Measurements from ENCODE around the gene LAMA2.

LAMA2 gene

DNA sequence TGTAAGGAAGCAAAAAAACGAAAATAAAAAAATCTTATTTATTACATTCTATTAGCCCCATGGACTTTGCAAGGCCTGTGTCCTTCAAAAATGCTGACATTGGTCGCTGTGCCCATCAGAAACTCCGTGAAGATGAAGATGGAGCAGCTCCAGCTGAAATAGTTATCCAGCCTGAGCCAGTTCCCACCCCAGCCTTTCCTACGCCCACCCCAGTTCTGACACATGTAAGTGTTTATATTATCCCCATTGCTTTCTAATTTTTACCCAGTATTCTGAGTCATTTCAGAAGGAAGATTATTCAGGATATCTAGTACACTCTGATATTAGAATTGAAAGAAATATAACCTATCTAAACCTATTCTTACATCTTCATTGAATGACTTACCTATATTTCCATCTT, 609.3 kb downstream of the LAMA2 start:
- no peak for DNase-seq (ENCODE audit: low spot score)

DNA sequence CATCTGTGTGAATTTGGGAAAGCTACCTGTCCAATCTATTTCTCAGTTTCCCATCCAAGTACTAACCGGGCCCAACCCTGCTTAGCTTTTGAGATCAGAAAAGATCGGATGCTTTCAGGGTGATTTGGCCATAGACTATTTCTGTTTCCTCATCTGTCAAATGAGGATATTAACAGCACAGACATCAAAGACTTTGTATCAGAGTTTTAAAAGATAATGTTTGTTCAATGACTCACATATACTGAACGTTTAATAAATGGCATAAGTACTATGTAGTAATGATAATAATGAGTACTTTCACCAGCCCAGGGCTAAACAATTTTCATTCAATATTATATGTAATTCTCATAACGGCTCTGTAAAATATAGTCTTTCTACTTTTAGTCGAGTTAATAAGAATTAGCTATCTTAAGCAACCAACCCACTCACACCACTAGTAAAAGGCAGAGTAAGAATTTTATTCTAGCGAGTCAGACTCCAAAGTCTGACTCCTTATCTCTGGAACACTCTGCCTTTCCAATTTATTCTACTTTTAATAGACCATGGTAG, 610.5 kb downstream of the LAMA2 start:
- peak; percentile 49 for DNase-seq (ENCODE audit: low spot score)

DNA sequence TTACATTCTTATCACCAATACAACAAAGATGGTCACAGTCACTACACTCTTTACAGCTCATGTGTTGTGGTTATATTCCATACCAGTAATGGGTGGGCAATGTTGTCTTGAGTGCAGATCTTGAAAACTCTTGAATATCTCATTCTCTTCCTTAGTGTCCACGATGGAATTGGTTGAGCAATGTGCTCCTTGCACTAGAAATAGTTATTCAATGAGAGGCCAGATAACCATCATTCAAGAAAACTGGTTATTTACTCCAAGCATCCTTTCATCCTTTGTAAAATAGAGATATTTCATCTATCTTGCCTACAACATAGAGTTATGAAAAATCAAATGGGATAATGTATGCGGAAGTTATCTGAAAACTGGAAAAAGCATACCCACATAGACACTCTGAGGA, 611.2 kb downstream of the LAMA2 start:
- DNase-seq (ENCODE audit: low spot score), result no peak

DNA sequence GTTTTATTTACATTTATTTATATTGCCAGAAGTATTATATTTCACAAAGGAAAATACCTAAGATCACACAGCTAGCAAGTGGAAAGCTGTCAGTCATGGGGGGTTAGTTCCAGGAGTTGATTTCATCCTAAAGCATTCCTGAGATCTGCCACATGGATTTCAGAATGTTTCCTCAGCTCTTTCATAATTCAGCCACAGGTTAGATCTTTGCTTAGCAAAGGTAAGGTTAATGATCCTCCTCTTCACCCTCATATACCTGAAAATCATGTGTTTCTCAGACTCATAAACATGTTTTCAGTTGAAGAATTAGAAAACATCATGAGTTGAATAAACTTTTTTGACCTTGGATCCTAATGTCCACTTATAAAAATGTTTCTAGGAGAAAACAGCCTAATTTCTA, 611.6 kb downstream of the LAMA2 start:
- DNase-seq (ENCODE audit: low spot score), result no peak

DNA sequence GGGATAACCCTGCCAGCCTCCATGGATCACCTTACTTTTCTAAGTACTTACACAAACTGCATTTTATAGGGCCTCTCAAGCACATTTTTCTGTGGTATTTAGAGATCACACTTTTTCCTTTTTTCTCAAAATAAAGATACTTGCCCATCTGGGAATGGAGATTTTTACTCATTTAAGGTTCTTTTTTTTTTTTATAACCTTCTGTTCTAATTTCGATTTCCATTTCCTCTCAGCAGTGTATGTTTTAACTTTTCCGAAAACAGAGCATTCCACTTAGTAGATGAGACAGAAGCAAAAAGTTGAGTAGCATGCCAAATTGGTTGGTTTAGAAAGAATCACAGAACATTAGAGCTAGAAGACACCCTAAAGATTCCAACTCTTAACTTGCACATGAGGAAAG, 612.7 kb downstream of the LAMA2 start:
- DNase-seq (ENCODE audit: low spot score), result no peak

DNA sequence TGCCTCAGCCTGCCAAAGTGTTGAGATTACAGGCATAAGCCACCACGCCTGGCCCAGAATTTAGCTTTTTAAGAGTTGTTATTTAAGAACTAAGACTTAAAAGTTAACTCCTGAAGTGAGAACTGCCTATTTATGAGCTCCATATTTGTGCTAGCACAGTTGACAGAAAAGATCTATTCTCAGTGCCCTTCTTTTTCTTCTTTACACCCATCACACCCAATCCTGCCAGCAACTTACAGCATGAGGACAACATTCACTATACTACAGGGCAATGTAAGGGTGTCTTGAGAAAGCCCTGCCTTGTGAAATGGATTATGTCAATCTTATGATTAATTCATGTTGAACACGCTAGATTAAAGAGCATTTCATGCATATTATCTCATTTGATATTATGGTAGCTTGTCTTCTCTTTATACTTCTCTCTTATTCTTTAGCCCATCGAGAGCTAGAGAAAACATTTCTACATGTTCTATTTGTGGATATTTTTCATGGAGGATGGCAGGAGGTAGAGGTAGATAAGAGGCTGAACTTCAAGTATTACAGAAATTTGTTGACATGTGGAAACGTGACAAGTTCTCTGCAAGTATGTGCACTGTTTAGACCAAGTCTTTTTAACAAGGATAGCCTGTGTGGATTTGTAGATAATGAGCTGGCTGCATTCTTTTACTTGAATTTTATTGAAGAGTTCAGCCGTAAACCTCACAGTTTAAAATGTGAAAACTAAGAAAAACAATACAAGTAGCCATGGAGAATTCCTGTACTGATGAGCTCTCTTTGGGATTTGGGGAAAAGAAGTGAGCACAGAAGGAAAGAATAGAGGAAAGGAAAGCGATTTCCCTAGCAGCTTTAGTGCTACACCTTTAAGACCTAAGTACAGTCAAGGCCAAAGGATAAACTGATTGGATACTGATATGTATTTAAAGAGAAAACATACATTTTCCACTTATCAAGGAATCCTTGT, 614.8 kb downstream of the LAMA2 start:
- no peak for DNase-seq (ENCODE audit: low spot score)

DNA sequence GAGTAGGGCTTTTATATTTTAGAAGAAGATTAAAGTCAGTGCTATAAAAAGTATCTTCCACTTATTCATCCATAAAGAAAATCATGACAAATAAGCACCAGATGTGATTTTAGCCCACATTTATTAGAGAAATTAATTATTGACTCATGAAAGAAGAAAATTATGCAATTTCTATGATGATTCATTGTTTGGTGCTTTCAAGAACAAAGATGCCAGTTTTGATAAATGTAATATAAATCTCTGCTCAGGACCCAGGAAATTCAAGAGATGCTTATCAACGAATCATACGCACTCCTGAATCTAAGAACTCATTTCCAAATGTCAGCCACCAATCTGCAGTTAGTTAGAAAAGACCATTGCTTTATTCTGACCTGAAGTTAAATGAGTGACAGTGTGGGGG, 615.6 kb downstream of the LAMA2 start:
- DNase-seq (ENCODE audit: low spot score), result no peak

DNA sequence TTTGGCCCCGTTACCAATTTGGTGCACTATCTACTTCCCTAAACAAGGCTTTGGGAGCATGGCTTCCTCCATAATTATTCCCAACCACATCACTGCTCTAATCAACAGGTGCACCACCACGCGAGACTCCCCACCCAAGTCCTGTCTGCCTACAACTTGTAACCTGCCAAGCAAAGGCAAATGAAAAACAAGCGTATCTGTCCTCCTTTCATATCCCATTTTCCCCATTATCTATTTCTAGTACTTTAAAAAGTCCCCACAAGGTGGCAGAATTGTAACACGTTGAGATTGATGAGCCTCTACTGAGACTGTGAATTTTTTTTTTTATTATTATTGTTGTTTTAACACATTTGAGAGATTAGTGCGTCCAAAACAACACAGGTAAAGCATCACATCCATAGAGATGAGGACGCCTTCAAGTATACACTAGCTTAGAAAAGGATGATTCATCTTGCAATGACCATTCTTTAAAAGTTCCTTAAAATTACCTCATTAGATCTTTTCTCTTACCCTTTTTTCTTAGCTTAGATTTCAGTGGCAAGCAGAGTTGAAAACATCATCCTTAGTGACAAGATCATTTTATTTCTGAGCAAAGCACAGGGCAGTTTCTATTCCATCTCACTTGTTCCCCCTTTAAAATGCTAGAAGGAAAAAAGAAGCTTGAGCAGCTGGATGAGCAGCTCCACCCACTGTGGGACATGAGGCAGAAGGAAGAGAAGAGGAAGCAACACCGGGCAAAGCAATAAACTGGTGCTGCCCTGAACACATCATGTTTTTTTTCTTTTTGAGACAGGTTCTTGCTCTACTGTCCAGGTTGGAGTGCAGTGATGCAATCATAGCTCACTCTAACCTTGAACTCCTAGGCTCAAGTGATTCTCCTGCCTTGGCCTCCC, 616.3 kb downstream of the LAMA2 start:
- DNase-seq (ENCODE audit: low spot score), result peak; percentile 66

DNA sequence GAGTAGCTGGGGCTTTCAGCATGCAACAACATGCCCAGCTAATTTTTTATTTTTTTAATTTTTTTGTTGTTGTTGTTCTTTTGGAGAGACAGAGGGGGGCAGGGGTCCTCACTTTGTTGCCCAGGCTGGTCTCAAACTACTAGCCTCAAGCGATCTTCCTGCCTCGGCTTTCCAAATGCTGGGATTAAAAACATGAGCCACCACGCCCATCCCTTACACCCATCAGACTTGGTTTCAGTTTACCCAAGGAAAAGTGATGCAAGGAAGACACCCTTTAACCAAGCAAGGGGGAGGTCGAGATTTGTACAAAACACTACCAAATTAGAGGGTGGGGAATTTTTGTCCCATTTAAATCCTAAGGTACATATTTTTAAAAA, 616.9 kb downstream of the LAMA2 start:
- no peak for DNase-seq (ENCODE audit: low spot score)

DNA sequence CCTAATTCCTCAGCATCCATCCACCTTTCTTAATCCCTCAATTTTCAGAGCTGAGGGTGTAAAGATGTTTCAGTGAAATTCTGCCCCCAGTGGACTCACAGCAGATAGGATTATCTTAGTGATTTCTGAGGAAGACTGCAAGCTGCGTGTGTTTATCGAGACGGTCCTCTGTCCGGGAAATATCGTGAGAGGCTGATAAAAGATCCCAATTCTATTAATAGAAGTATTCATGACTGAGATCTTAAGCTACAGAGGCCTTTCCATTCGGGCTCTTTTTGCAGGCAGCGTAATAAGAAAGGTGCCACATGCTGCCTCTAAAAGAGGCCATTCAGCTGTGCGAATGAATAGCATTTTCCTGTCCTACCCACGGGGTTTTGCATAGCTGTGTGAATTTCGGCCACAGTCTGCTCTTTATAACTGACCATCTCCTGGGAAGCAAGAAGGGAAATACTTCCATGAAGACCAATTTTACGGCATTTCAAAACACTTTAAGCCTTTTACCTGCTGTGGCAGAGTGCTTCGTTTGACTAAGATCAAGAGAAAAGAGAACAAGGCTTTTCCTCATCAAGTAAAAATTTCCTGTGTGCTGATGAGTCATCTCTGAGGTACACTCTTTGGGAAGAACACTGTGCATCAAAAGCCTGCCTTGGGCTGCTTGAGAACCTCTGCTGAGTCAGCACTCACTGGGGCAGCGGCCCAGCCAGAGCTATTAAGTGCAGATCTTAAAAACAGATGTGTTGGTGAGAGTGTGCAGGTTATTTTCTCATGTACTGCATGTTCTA, 618.2 kb downstream of the LAMA2 start:
- DNase-seq (ENCODE audit: low spot score), result peak; percentile 93

DNA sequence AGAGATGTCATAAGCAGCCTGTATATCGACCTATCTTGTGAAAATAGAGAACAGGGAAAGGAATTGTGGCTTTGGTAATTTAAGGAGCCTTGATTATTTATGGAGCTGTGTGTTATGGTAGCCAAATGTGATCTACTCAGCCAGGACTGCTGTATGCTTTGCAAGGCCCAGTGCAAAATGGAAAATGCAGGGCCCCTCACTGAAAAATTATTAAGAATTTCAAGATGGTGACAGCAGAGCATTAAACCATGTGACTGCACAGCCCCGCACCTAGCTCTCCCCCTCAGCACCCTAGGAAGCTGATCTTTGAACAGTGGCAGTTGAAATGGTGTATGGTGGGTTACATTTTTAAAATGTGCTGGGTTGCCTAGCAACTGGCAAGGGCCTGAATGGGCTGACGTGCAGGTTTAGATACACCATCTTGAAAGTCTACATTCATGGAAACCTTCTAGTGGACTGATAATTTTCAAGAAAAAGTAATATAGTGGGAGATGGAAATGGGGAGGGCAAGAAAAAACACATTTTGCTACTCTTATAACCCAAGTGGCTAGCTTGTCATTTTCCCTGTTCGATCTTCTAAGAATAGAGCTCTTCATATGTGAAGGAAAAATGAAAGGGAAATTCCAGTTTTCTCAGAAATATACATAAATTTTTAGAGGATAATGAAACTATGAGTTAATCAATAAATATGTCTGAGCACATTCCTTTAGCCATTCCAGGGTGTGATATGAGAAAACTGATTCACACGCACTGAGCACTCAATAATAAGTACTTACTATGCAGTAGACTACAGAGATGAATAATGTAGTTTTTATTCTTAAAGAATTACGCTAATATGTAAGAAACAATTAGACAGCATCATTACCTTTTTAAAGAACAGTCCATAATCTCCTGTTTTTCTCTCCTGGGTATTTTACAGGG, 619.1 kb downstream of the LAMA2 start:
- DNase-seq (ENCODE audit: low spot score), result no peak

DNA sequence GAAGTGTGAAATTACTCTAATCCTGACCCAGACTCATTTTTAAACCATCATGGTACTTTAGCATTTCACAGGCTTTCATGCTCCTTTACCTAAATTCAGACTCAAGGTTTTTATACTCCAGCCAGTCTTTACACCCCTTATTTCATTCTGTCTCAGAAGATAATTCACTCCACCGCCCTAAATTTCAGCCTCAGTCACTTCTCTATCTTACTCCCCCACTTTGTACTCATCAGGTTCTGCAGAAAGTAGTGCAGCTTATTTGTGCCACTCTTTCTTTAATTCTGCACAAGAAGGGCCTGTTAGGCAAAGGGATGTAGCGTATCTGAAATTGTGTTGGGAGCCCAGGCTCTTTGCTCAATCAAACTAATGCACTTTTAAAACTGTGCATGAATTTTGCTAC, 621.5 kb downstream of the LAMA2 start:
- DNase-seq (ENCODE audit: low spot score), result no peak

DNA sequence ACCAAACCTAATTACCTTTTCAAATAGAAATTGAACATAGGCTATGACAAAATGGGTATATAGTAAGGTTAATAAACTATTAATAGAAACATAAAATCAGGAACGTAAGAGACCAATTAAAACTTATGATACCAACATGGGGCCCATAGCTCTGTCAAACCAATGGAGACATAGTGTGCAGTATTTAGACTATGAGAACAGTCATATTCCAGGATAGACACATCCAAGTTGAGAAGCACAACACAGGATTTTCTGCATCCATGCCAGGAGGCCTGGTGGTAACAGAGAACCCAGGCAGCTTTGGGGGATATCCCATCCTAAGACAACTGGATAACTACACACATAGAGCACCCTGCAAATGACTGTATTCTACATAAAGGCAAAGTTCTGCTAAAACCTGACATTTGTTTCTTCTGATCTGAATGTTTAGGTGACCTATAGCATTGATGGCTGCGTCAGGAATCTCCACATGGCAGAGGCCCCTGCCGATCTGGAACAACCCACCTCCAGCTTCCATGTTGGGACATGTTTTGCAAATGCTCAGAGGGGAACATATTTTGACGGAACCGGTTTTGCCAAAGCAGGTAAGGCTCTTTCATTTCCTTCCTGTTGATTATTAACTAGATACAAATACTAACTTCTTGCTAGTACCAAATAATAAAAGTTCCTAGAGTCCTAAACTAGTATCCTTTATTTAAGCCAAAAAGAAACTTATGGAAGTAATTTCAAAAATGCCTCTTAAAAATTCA, 624.3 kb downstream of the LAMA2 start:
- DNase-seq (ENCODE audit: low spot score), result no peak

DNA sequence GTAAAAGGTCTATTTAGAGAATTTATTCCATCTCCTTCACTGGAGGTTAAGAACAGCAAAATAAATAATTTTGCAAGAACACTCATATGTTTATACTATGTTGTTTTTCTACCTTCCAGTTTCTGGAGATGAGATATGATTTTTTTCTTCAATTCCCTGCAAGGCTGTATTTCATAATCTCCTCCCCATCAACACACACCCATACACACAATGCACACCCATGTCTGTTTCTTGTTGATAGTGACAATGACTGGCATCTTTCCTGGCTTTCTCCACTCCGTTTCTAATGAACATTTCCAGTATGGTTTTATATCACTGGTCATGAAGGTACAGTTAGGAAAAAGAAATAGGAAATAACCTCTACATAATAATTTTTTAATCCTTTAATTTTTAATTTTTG, 624.9 kb downstream of the LAMA2 start:
- DNase-seq (ENCODE audit: low spot score), result no peak

DNA sequence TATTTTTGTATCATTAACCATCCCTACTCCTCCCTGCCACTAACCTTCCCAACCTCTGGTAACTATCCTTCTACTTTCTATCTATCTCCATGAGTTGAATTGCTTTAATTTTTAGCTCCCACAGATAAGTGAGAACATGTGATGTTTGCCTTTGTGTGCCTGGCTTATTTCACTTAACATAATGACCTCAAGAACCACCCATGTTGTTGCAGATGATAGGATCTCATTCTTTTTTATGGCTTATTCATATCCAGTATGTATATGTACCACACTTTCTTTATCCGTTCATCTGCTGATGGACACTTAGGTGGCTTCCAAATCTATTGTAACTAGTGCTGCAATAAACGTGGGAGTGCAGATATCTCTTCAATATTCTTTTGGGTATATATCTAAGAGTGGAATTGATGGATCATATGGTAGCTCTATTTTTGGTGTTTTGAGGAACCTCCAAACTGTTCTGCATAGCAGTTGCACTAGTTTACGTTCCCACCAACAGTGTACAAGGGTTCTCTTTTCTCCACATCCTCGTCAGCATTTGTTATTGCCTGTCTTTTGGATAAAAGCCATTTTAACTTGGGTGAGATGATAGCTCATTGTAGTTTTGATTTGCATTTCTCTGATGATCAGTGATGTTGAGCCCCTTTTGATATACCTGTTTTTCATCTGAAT, 625.7 kb downstream of the LAMA2 start:
- DNase-seq (ENCODE audit: low spot score), result no peak

DNA sequence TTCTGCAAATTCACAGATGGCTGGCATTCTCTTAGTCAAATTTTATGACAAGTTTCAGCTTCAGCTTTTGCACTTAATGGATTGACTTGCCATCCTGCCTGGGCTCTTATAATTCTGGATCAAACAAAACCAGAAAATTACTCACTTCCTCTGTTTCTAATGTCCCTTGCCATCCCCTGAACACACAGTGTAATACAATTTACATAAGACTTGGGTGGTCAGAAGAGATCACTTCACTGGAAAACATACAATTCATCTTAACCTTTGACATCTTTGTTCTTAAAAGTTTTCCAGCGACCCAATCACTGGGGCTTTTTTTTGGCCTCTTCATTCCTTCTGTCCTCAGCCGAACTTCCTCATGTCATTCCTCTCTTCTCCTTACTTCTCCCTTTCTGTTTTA, 628.0 kb downstream of the LAMA2 start:
- DNase-seq (ENCODE audit: low spot score), result no peak

DNA sequence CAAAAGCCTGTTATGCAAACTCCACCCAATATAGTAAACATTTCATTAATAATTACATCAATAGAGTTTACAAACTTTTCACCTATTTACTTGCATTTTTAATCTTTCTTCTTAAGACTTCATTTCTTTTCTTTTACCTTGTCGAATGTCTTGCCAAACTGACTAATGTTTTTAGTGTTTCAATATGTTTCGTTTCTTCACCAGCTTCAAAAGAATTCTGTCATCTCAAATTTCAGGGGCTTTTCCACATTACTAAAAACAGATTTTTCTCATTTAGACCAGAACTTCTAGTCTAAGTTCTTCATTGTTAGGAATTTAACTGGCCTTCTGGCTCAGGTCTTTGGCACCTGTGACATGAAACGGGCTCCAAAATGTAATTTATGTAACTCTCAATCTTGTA, 630.5 kb downstream of the LAMA2 start:
- no peak for DNase-seq (ENCODE audit: low spot score)

DNA sequence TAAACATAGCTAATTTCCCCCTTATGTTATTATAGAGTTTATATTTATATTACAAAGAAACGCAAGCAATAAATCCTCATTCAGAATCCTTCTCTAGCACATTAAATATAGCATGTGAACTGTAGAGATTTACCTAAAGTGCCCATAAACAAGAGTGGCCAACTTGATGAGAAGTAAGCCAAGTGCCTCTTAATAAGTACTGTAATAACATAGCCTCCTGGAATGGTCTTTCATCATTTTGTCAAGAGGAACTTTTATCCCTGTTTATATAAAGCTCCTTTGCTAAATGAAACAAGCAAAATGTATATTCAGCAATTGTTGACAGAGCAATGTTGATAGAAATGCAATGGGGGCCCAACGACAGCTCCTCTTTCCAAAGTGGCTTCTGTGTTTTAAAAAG, 632.1 kb downstream of the LAMA2 start:
- DNase-seq (ENCODE audit: low spot score), result no peak

DNA sequence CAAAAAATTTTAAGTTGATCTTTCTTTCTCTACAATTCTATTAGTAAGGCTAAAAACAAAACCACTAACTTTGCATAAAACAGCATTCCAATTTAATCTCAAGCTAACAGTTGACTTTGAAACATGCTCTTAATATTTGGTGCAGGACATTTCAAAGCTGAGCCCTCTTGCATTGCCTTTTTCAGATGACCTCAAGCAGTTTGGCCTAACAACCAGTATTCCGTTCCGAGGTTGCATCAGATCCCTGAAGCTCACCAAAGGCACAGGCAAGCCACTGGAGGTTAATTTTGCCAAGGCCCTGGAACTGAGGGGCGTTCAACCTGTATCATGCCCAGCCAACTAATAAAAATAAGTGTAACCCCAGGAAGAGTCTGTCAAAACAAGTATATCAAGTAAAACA, 633.1 kb downstream of the LAMA2 start:
- DNase-seq (ENCODE audit: low spot score), result no peak

DNA sequence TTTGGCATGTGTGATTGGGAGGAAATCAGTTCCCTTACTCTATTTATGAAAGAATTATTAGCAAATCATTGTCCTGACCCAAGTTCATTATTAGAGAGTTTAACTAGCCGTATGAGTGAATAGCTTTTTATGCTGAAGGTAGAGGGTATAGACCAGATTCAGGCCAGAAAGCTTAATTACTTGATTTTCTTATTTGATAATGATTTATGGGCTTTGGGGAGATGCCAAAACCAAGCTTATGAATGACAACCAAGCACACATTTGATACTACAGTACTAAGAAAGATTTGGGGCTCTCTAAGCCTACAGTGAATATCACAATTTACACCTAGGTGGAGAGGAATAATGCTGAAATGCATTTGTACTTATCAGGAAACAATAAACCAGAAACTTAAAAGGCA, 633.8 kb downstream of the LAMA2 start:
- DNase-seq (ENCODE audit: low spot score), result no peak

Measured in RKO (cell line).